ENCODE data around the gene NUDCD2.
A peak's percentile ranks its signal among the peaks of the same experiment; 100 is the strongest.
"Not testable (repeated sequence)": the region's sequence is repeated elsewhere in the genome, so short reads cannot be mapped to it uniquely, and the experiment has no call there.

Gene NUDCD2

GRCh38 chr5:163473635-163474243 lies 13.8 kb upstream of the NUDCD2 start:
- DNase-seq (ENCODE audit: extremely low read depth in 1 of 2, low read depth in 1 of 2): no peak

GRCh38 chr5:163467682-163468081 lies 7.8 kb upstream of the NUDCD2 start:
- no peak for DNase-seq (ENCODE audit: extremely low read depth in 1 of 2, low read depth in 1 of 2)

GRCh38 chr5:163463063-163463435 lies 3.1 kb upstream of the NUDCD2 start:
- DNase-seq (ENCODE audit: extremely low read depth in 1 of 2, low read depth in 1 of 2): no peak

DNA sequence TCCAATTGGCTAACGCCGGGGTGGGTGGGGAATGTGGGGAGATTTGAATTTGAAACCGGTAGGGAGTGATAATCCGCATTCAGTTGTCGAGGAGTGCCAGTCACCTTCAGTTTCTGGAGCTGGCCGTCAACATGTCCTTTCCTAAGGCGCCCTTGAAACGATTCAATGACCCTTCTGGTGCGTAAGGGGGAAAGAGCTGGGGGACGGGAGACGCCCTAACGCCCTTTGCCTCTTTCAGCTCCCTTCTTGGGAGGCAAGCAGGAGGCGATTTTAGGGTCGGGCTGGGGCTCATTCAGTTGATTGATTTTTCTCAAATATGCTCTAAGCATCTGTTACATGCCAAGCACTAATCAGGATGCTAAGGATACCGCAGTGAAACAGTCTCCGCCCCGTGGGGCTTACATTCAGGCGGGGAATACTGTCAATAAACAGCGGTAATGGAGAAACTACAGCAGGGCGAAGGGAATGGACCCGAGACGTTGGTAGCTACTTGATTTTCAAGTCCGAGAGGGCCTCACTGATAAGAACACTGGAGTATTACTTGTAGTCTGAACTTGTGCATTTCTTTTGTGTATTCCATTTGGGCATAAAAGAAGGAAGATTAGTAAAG lies 765 bp upstream of the NUDCD2 start, which contains the start of gene HMMR:
Gene HMMR (plus strand): TSS at position 71 of the 610 bp plus-strand sequence. CDS start 61 bp downstream, at position 132.
- DNase-seq (ENCODE audit: extremely low read depth in 1 of 2, low read depth in 1 of 2): no peak

GRCh38 chr5:163459462-163459818 lies 462 bp downstream of the NUDCD2 start:
- DNase-seq (ENCODE audit: extremely low read depth in 1 of 2, low read depth in 1 of 2): no peak

GRCh38 chr5:163458778-163459385 lies 1.0 kb downstream of the NUDCD2 start:
- DNase-seq (ENCODE audit: extremely low read depth in 1 of 2, low read depth in 1 of 2): no peak

GRCh38 chr5:163456840-163457239 lies 3.1 kb downstream of the NUDCD2 start:
- DNase-seq (ENCODE audit: extremely low read depth in 1 of 2, low read depth in 1 of 2): no peak

- no peak for DNase-seq (ENCODE audit: extremely low read depth in 1 of 2, low read depth in 1 of 2)
Measured at GRCh38 chr5:163456029-163456589, 3.8 kb downstream of the NUDCD2 start.

DNA sequence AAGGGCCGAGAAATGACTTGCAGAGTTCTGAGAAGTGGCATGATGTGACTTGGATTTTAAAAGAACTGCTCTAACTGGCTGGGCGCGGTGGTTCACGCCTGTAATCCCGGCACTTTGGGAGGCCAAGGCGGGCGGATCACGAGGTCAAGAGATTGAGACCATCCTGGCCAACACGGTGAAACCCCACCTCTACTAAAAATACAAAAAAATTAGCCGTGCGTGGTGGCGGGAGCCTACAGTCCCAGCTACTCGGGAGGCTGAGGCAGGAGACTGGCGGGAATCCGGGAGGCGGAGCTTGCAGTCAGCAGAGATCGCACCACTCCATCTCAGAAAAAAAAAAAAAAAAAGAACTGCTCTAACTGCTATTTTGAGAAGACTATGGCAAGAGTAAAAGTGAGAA lies 4.5 kb downstream of the NUDCD2 start:
- DNase-seq (ENCODE audit: extremely low read depth in 1 of 2, low read depth in 1 of 2): not testable (repeated sequence)

GRCh38 chr5:163453705-163454104 lies 6.2 kb downstream of the NUDCD2 start:
- DNase-seq (ENCODE audit: extremely low read depth in 1 of 2, low read depth in 1 of 2): no peak

DNA sequence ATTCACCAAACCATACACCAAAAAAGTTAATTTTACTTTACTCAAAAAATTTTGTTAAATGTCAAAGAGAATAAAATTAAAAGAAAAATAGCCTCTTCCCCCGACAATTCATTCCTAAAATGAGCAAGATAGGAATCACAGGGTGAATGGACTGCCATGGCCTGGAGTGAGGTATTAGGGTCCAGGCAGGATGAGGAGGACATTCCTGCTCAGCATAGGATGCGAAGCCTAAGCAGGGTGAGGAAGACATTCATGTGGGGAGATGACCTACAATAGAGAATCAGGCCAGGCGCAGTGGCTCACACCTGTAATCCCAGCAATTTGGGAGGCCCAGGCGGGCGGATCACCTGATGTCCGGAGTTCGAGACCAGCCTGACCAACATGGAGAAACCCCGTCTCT lies 8.4 kb downstream of the NUDCD2 start:
- DNase-seq (ENCODE audit: extremely low read depth in 1 of 2, low read depth in 1 of 2): no peak

- no peak for DNase-seq (ENCODE audit: extremely low read depth in 1 of 2, low read depth in 1 of 2)
Measured at GRCh38 chr5:163448491-163448890, 11.4 kb downstream of the NUDCD2 start.

GRCh38 chr5:163447875-163448274 lies 12.0 kb downstream of the NUDCD2 start:
- no peak for DNase-seq (ENCODE audit: extremely low read depth in 1 of 2, low read depth in 1 of 2)

- DNase-seq (ENCODE audit: extremely low read depth in 1 of 2, low read depth in 1 of 2): no peak
Measured at GRCh38 chr5:163447191-163447590, 12.7 kb downstream of the NUDCD2 start.

GRCh38 chr5:163445345-163445744 lies 14.6 kb downstream of the NUDCD2 start:
- DNase-seq (ENCODE audit: extremely low read depth in 1 of 2, low read depth in 1 of 2): no peak

DNA sequence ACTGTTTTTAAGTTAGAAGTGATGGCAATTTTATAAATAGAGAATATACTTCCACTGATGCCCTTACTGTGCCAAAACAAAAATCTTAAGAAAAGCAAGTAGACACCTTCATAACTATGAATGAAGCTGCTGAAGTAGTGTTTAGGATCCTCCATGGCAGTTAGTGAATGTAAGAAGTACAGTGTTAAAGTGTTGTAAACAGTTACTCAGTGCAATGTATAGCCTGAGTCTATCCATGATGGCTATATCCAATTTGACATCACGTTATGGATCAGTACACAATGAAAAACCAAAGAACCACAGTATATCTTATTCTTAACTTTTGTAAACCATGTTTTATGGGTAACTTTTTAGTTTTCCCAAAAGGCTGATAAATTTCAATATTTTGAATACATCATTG lies 15.4 kb downstream of the NUDCD2 start:
- DNase-seq (ENCODE audit: extremely low read depth in 1 of 2, low read depth in 1 of 2): no peak

- DNase-seq (ENCODE audit: extremely low read depth in 1 of 2, low read depth in 1 of 2): no peak
Measured at GRCh38 chr5:163440954-163441353, 18.9 kb downstream of the NUDCD2 start.

- DNase-seq (ENCODE audit: extremely low read depth in 1 of 2, low read depth in 1 of 2): no peak
Measured at GRCh38 chr5:163439092-163439425, 20.8 kb downstream of the NUDCD2 start.

- DNase-seq (ENCODE audit: extremely low read depth in 1 of 2, low read depth in 1 of 2): peak; percentile 69 to 88
Measured at GRCh38 chr5:163437309-163438182, 22.4 kb downstream of the NUDCD2 start, which contains the start of gene CCNG1. CCNG1 (plus strand) TSS chr5:163437595; CDS start chr5:163439257, 1,662 bp downstream.

- no peak for DNase-seq (ENCODE audit: extremely low read depth in 1 of 2, low read depth in 1 of 2)
Measured at GRCh38 chr5:163437011-163437308, 22.9 kb downstream of the NUDCD2 start.

GRCh38 chr5:163436515-163436914 lies 23.4 kb downstream of the NUDCD2 start:
- DNase-seq (ENCODE audit: extremely low read depth in 1 of 2, low read depth in 1 of 2): no peak

All from stimulated activated CD8-positive, alpha-beta memory T cell treated with anti-CD3 and anti-CD28 coated beads, Interleukin-7, amount 100 ng/mL, for 48 hours (primary cell).